ENCODE data around the gene CELA1. TPM values are rescaled to one million over a fixed set of nuclear protein-coding genes. Genes with fewer than 3 reads are reported as not detected.
A peak's percentile ranks its signal among the peaks of the same experiment; 100 is the strongest.

The CELA1 gene
- total RNA-seq, 2 experiments from 2014 or later, result not detected

- H2AFZ ChIP-seq (ENCODE audit: low read length), result no peak overlapping the region
- TF ChIP-seq EZH2phosphoT487 (IDR thresholded peaks at IDR 0.05; ENCODE audit: borderline replicate concordance, low read depth, low read length), result no peak
- no peak for TF ChIP-seq CTCF (conservative IDR thresholded peaks at IDR 0.05; ENCODE audit: low read length)
- H3K36me3 ChIP-seq (ENCODE audit: insufficient read depth, low read length), result no peaks in the 10 kb centered on the region
- intact Hi-C loops (cut with micrococcal nuclease; ENCODE audit: unreplicated experiment), result no loop called here
- H3K27ac ChIP-seq (ENCODE audit: low read depth, low read length, poor library complexity, severe bottlenecking), result no peak overlapping the region
- no peak overlapping the region for H3K4me2 ChIP-seq (ENCODE audit: low read length)
- DNase-seq (ENCODE audit: low spot score), result no peak
- no peaks in the 10 kb centered on the region for H3K79me2 ChIP-seq (ENCODE audit: insufficient read depth, low read depth, low read length)
- H4K20me1 ChIP-seq (ENCODE audit: insufficient read depth, low read length), result no peaks in the 10 kb centered on the region
- H3K9me2 ChIP-seq (ENCODE audit: insufficient read depth, low read length), result no peaks in the 10 kb centered on the region
- H3K4me3 ChIP-seq (ENCODE audit: low read depth, low read length, poor library complexity, severe bottlenecking), result no peak overlapping the region
- no peaks in the 10 kb centered on the region for H3K9me3 ChIP-seq (ENCODE audit: low read length)
- ChIA-PET CTCF (ENCODE audit: unreplicated experiment) (interaction anchor here (0.6 kb wide), 1 partner anchor 9 kb away, joined by 3 read pairs; no protein-coding TSS in a partner anchor), POLR2A (no interaction called here)
- BruUV-seq (replicated peaks), result no TSS peak
- H3K4me1 ChIP-seq (ENCODE audit: insufficient read depth, low read length, poor library complexity, severe bottlenecking), result peaks cover 12% of the 10 kb centered on the region
Measured at GRCh38 chr12:51386351-51386750, 39.9 kb upstream of the CELA1 start.

- H3K27ac ChIP-seq (ENCODE audit: low read depth, low read length, poor library complexity, severe bottlenecking), result no peak overlapping the region
- H3K9me3 ChIP-seq (ENCODE audit: low read length), result no peaks in the 10 kb centered on the region
- H3K36me3 ChIP-seq (ENCODE audit: insufficient read depth, low read length), result no peaks in the 10 kb centered on the region
- no peaks in the 10 kb centered on the region for H3K79me2 ChIP-seq (ENCODE audit: insufficient read depth, low read depth, low read length)
- no peaks in the 10 kb centered on the region for H4K20me1 ChIP-seq (ENCODE audit: insufficient read depth, low read length)
- TF ChIP-seq EZH2phosphoT487 (IDR thresholded peaks at IDR 0.05; ENCODE audit: borderline replicate concordance, low read depth, low read length) (no peak), CTCF (conservative IDR thresholded peaks at IDR 0.05; ENCODE audit: low read length) (no peak)
- H3K4me2 ChIP-seq (ENCODE audit: low read length), result no peak overlapping the region
- intact Hi-C loops (cut with micrococcal nuclease; ENCODE audit: unreplicated experiment), result no loop called here
- no TSS peak for BruUV-seq (replicated peaks)
- H3K4me3 ChIP-seq (ENCODE audit: low read depth, low read length, poor library complexity, severe bottlenecking), result no peak overlapping the region
- peaks cover 8% of the 10 kb centered on the region for H3K4me1 ChIP-seq (ENCODE audit: insufficient read depth, low read length, poor library complexity, severe bottlenecking)
- DNase-seq (ENCODE audit: low spot score), result peak; percentile 21
- H2AFZ ChIP-seq (ENCODE audit: low read length), result no peak overlapping the region
- ChIA-PET CTCF (ENCODE audit: unreplicated experiment) (interaction anchor here (0.6 kb wide), 1 partner anchor 741 kb away, joined by 3 read pairs; no protein-coding TSS in a partner anchor), POLR2A (interaction anchor here (0.8 kb wide), 1 partner anchor 441 kb away, joined by 3 read pairs; no protein-coding TSS in a partner anchor)
- H3K9me2 ChIP-seq (ENCODE audit: insufficient read depth, low read length), result no peaks in the 10 kb centered on the region
Measured at GRCh38 chr12:51383269-51383905, 36.9 kb upstream of the CELA1 start.

GRCh38 chr12:51382173-51382572, 35.7 kb upstream of the CELA1 start:
- Histone ChIP-seq H3K36me3 (ENCODE audit: insufficient read depth, low read length) (no peaks in the 10 kb centered on the region), H3K79me2 (ENCODE audit: insufficient read depth, low read depth, low read length) (no peaks in the 10 kb centered on the region), H2AFZ (ENCODE audit: low read length) (no peak overlapping the region), H3K27ac (ENCODE audit: low read depth, low read length, poor library complexity, severe bottlenecking) (no peak overlapping the region), H3K9me2 (ENCODE audit: insufficient read depth, low read length) (no peaks in the 10 kb centered on the region), H4K20me1 (ENCODE audit: insufficient read depth, low read length) (no peaks in the 10 kb centered on the region), H3K4me1 (ENCODE audit: insufficient read depth, low read length, poor library complexity, severe bottlenecking) (peaks cover 8% of the 10 kb centered on the region), H3K4me3 (ENCODE audit: low read depth, low read length, poor library complexity, severe bottlenecking) (no peak overlapping the region), H3K4me2 (ENCODE audit: low read length) (no peak overlapping the region), H3K9me3 (ENCODE audit: low read length) (no peaks in the 10 kb centered on the region)
- TF ChIP-seq CTCF (conservative IDR thresholded peaks at IDR 0.05; ENCODE audit: low read length), result no peak
- TF ChIP-seq EZH2phosphoT487 (IDR thresholded peaks at IDR 0.05; ENCODE audit: borderline replicate concordance, low read depth, low read length), result no peak
- no TSS peak for BruUV-seq (replicated peaks)
- ChIA-PET CTCF (ENCODE audit: unreplicated experiment) (no interaction called here), POLR2A (no interaction called here)
- intact Hi-C loops (cut with micrococcal nuclease; ENCODE audit: unreplicated experiment), result no loop called here
- no peak for DNase-seq (ENCODE audit: low spot score)

All from OCI-LY7 (cell line).